ENCODE data around the gene HNRNPUL1.
A peak's percentile ranks its signal among the peaks of the same experiment; 100 is the strongest.

The HNRNPUL1 gene

GRCh38 chr19:41320568-41320967 lies 56.4 kb downstream of the HNRNPUL1 start:
- H3K27ac Mint-ChIP-seq = no peak overlapping the region
- H3K4me1 Mint-ChIP-seq (ENCODE audit: low read depth) = peaks cover 45% of the 10 kb centered on the region
- no peaks in the 10 kb centered on the region for H3K9me3 Mint-ChIP-seq
- no peak overlapping the region for H3K4me3 Mint-ChIP-seq
- no peaks in the 10 kb centered on the region for H3K27me3 Mint-ChIP-seq
- H3K36me3 Mint-ChIP-seq (ENCODE audit: low read depth) = peaks cover 42% of the 10 kb centered on the region

GRCh38 chr19:41321204-41321599 lies 57.0 kb downstream of the HNRNPUL1 start:
- Mint-ChIP-seq H3K27ac (peak overlapping the region; percentile 65), H3K27me3 (no peaks in the 10 kb centered on the region), H3K4me1 (ENCODE audit: low read depth) (peaks cover 48% of the 10 kb centered on the region), H3K4me3 (no peak overlapping the region), H3K9me3 (no peaks in the 10 kb centered on the region), H3K36me3 (ENCODE audit: low read depth) (peaks cover 40% of the 10 kb centered on the region)

GRCh38 chr19:41321600-41322270 lies 57.6 kb downstream of the HNRNPUL1 start:
- peak overlapping the region; percentile 65 for H3K27ac Mint-ChIP-seq
- H3K27me3 Mint-ChIP-seq = no peaks in the 10 kb centered on the region
- H3K9me3 Mint-ChIP-seq = no peaks in the 10 kb centered on the region
- H3K4me1 Mint-ChIP-seq (ENCODE audit: low read depth) = peaks cover 53% of the 10 kb centered on the region
- peaks cover 40% of the 10 kb centered on the region for H3K36me3 Mint-ChIP-seq (ENCODE audit: low read depth)
- H3K4me3 Mint-ChIP-seq = no peak overlapping the region

GRCh38 chr19:41322451-41322850 lies 58.3 kb downstream of the HNRNPUL1 start:
- no peaks in the 10 kb centered on the region for H3K9me3 Mint-ChIP-seq
- peaks cover 54% of the 10 kb centered on the region for H3K4me1 Mint-ChIP-seq (ENCODE audit: low read depth)
- no peak overlapping the region for H3K4me3 Mint-ChIP-seq
- H3K27me3 Mint-ChIP-seq = no peaks in the 10 kb centered on the region
- H3K27ac Mint-ChIP-seq = peak overlapping the region; percentile 81
- H3K36me3 Mint-ChIP-seq (ENCODE audit: low read depth) = peaks cover 37% of the 10 kb centered on the region

GRCh38 chr19:41323023-41323422 lies 58.9 kb downstream of the HNRNPUL1 start:
- no peaks in the 10 kb centered on the region for H3K9me3 Mint-ChIP-seq
- peaks cover 35% of the 10 kb centered on the region for H3K36me3 Mint-ChIP-seq (ENCODE audit: low read depth)
- H3K4me1 Mint-ChIP-seq (ENCODE audit: low read depth) = peaks cover 58% of the 10 kb centered on the region
- peak overlapping the region; percentile 81 for H3K27ac Mint-ChIP-seq
- H3K27me3 Mint-ChIP-seq = no peaks in the 10 kb centered on the region
- no peak overlapping the region for H3K4me3 Mint-ChIP-seq

GRCh38 chr19:41323430-41324125 lies 59.4 kb downstream of the HNRNPUL1 start:
- Mint-ChIP-seq H3K36me3 (ENCODE audit: low read depth) (peaks cover 38% of the 10 kb centered on the region), H3K9me3 (no peaks in the 10 kb centered on the region), H3K4me1 (ENCODE audit: low read depth) (peaks cover 64% of the 10 kb centered on the region), H3K4me3 (no peak overlapping the region), H3K27me3 (no peaks in the 10 kb centered on the region), H3K27ac (peak overlapping the region; percentile 81)

GRCh38 chr19:41324231-41324702 lies 60.1 kb downstream of the HNRNPUL1 start:
- H3K27ac Mint-ChIP-seq = peak overlapping the region; percentile 82
- H3K9me3 Mint-ChIP-seq = no peaks in the 10 kb centered on the region
- peaks cover 70% of the 10 kb centered on the region for H3K4me1 Mint-ChIP-seq (ENCODE audit: low read depth)
- H3K4me3 Mint-ChIP-seq = no peak overlapping the region
- peaks cover 39% of the 10 kb centered on the region for H3K36me3 Mint-ChIP-seq (ENCODE audit: low read depth)
- no peaks in the 10 kb centered on the region for H3K27me3 Mint-ChIP-seq

GRCh38 chr19:41324921-41325639 lies 60.9 kb downstream of the HNRNPUL1 start:
- no peaks in the 10 kb centered on the region for H3K27me3 Mint-ChIP-seq
- H3K9me3 Mint-ChIP-seq = no peaks in the 10 kb centered on the region
- H3K4me3 Mint-ChIP-seq = no peak overlapping the region
- peak overlapping the region; percentile 88 for H3K27ac Mint-ChIP-seq
- H3K36me3 Mint-ChIP-seq (ENCODE audit: low read depth) = peaks cover 33% of the 10 kb centered on the region
- peaks cover 71% of the 10 kb centered on the region for H3K4me1 Mint-ChIP-seq (ENCODE audit: low read depth)

GRCh38 chr19:41325640-41325946 lies 61.4 kb downstream of the HNRNPUL1 start:
- Mint-ChIP-seq H3K36me3 (ENCODE audit: low read depth) (peaks cover 37% of the 10 kb centered on the region), H3K9me3 (no peaks in the 10 kb centered on the region), H3K27ac (peak overlapping the region; percentile 88), H3K27me3 (no peaks in the 10 kb centered on the region), H3K4me3 (no peak overlapping the region), H3K4me1 (ENCODE audit: low read depth) (peaks cover 75% of the 10 kb centered on the region)

GRCh38 chr19:41325947-41326706 lies 62.0 kb downstream of the HNRNPUL1 start:
- Mint-ChIP-seq H3K36me3 (ENCODE audit: low read depth) (peaks cover 39% of the 10 kb centered on the region), H3K27me3 (no peaks in the 10 kb centered on the region), H3K9me3 (no peaks in the 10 kb centered on the region), H3K4me3 (peak overlapping the region; percentile 79), H3K4me1 (ENCODE audit: low read depth) (peaks cover 77% of the 10 kb centered on the region), H3K27ac (peak overlapping the region; percentile 90)

GRCh38 chr19:41327076-41327575 lies 63.0 kb downstream of the HNRNPUL1 start:
- H3K4me1 Mint-ChIP-seq (ENCODE audit: low read depth) = peaks cover 80% of the 10 kb centered on the region
- H3K36me3 Mint-ChIP-seq (ENCODE audit: low read depth) = peaks cover 49% of the 10 kb centered on the region
- no peaks in the 10 kb centered on the region for H3K27me3 Mint-ChIP-seq
- peak overlapping the region; percentile 79 for H3K4me3 Mint-ChIP-seq
- no peaks in the 10 kb centered on the region for H3K9me3 Mint-ChIP-seq
- peak overlapping the region; percentile 90 for H3K27ac Mint-ChIP-seq

- peak overlapping the region; percentile 97 for H3K27ac Mint-ChIP-seq
- H3K27me3 Mint-ChIP-seq = no peaks in the 10 kb centered on the region
- peak overlapping the region; percentile 78 for H3K4me3 Mint-ChIP-seq
- H3K4me1 Mint-ChIP-seq (ENCODE audit: low read depth) = peaks cover 80% of the 10 kb centered on the region
- peaks cover 54% of the 10 kb centered on the region for H3K36me3 Mint-ChIP-seq (ENCODE audit: low read depth)
- H3K9me3 Mint-ChIP-seq = no peaks in the 10 kb centered on the region
Observed at GRCh38 chr19:41327576-41328156, 63.5 kb downstream of the HNRNPUL1 start.

- Mint-ChIP-seq H3K4me3 (peak overlapping the region; percentile 78), H3K36me3 (ENCODE audit: low read depth) (peaks cover 54% of the 10 kb centered on the region), H3K4me1 (ENCODE audit: low read depth) (peaks cover 77% of the 10 kb centered on the region), H3K27ac (peak overlapping the region; percentile 97), H3K27me3 (no peaks in the 10 kb centered on the region), H3K9me3 (no peaks in the 10 kb centered on the region)
Observed at GRCh38 chr19:41328157-41328841, 64.1 kb downstream of the HNRNPUL1 start.

GRCh38 chr19:41328842-41329225 lies 64.7 kb downstream of the HNRNPUL1 start:
- Mint-ChIP-seq H3K36me3 (ENCODE audit: low read depth) (peaks cover 59% of the 10 kb centered on the region), H3K4me3 (peak overlapping the region; percentile 78), H3K4me1 (ENCODE audit: low read depth) (peaks cover 78% of the 10 kb centered on the region), H3K27me3 (no peaks in the 10 kb centered on the region), H3K27ac (peak overlapping the region; percentile 97), H3K9me3 (no peaks in the 10 kb centered on the region)

Measured in stimulated activated naive CD8-positive, alpha-beta T cell treated with anti-CD3 and anti-CD28 coated beads, Interleukin-15, Interleukin-2, amounts not matched to agents 100 ng/mL and 50 ng/mL, for 24 hours (primary cell).